Kidney epithelial cell (primary cell): Measurements from ENCODE around the gene LARGE1. TPM values are rescaled to one million over a fixed set of nuclear protein-coding genes. Genes with fewer than 3 reads are reported as not detected.

Experiments
- DNase-seq: peaks from one replicate; pipeline ENCODE4 v3.0.0-alpha.2; 2010; ENCODE audit warnings: low read depth
- H3K27me3 ChIP-seq: 2 replicates; pipeline ENCODE4 v1.6.0; 2011; ENCODE audit warnings: low read length; ENCODE audit not compliant: control insufficient read depth, insufficient read depth
- H3K36me3 ChIP-seq: 2 replicates; pipeline ENCODE4 v1.5.1; 2011; ENCODE audit warnings: low read length; ENCODE audit not compliant: control insufficient read depth, insufficient read depth
- H3K4me3 ChIP-seq: 2 replicates; pipeline ENCODE4 v1.5.1; 2011; ENCODE audit warnings: low read depth, mild to moderate bottlenecking, control low read depth, low read length
- total RNA-seq: library from RNA; depleted of rRNA; stranded (reverse); fragments of >200 nt; gene quantifications from 2 replicates; pipeline ENCODE4 v1.2.3, GENCODE V29; 2015
- TF ChIP-seq, protein P1 (sequence below): IDR thresholded peaks from 2 replicates; pipeline ENCODE4 v1.5.1; 2011; ENCODE audit warnings: mild to moderate bottlenecking, moderate library complexity, low read length, control low read depth, inconsistent platforms; ENCODE audit not compliant: insufficient read depth, poor library complexity, severe bottlenecking

The LARGE1 gene
- total RNA-seq, 1 donor from 2014 or later: 17.8 TPM

DNA sequence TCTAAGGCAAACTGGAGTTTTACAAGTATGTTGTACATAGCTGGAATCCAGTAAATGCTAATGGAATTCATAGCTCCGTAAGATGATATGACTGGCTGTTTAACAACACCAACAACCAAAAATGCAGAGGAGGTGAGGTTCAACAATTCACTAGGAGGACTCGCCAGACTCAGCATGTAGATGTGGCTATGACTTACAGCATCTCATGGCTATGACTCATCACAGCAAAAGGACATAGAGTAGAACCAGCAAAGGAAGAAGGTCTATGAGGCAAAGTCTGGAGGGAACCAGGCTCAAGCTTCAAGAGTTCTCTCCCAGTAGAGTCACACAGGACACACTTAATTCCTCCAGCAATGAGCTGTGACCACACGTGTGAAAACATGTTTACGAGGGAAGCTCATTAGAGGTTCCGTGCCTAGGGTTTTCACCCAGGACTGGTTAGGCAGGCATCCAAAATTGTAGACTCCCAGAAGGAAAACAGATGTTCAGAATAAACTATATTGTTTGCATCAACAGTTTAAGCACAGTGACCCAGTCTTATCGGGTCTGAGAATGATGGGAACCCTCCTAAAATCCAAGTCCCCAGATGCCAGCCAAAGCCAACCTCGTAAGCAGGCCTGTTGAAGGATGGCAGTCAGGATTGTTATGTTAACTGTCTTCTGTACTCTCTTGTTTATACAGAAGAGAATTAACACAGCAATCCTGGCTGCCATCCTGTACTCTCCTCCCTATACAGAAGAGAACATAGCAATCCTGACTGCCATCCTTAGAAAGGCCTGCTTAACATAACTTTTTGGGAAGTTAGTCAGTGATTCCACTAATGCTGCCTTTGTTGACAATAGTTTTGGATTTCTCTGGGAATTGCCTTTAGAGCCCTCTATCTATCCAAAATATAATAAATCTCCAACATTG, 116.6 kb downstream of the LARGE1 start:
- no peak overlapping the region for H3K4me3 ChIP-seq
- DNase-seq: peak; percentile 19
- TF ChIP-seq, protein P1, sequence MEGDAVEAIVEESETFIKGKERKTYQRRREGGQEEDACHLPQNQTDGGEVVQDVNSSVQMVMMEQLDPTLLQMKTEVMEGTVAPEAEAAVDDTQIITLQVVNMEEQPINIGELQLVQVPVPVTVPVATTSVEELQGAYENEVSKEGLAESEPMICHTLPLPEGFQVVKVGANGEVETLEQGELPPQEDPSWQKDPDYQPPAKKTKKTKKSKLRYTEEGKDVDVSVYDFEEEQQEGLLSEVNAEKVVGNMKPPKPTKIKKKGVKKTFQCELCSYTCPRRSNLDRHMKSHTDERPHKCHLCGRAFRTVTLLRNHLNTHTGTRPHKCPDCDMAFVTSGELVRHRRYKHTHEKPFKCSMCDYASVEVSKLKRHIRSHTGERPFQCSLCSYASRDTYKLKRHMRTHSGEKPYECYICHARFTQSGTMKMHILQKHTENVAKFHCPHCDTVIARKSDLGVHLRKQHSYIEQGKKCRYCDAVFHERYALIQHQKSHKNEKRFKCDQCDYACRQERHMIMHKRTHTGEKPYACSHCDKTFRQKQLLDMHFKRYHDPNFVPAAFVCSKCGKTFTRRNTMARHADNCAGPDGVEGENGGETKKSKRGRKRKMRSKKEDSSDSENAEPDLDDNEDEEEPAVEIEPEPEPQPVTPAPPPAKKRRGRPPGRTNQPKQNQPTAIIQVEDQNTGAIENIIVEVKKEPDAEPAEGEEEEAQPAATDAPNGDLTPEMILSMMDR: no peak
- H3K36me3 ChIP-seq: no peaks in the 10 kb centered on the region
- no peaks in the 10 kb centered on the region for H3K27me3 ChIP-seq

DNA sequence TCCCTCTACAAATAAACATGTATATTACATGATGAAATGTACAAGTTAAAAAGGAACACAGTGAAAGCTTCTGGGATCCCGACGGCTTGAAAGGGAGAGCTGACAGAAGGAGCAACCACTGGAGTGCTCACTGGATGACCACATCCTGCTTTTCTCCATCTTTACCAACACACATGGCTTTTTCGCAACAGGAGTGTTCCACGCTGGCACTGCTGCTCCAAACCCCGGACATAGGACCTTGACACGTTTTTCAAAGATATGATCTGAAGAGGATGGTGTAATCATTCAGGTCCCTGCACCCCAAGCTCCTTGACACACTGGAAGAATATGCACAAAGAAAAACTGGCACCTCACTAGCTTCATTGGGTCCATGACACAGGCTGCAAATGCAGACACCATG, 121.9 kb downstream of the LARGE1 start:
- no peak for DNase-seq
- no peaks in the 10 kb centered on the region for H3K36me3 ChIP-seq
- H3K4me3 ChIP-seq: no peak overlapping the region
- H3K27me3 ChIP-seq: no peaks in the 10 kb centered on the region
- TF ChIP-seq, protein P1: no peak

DNA sequence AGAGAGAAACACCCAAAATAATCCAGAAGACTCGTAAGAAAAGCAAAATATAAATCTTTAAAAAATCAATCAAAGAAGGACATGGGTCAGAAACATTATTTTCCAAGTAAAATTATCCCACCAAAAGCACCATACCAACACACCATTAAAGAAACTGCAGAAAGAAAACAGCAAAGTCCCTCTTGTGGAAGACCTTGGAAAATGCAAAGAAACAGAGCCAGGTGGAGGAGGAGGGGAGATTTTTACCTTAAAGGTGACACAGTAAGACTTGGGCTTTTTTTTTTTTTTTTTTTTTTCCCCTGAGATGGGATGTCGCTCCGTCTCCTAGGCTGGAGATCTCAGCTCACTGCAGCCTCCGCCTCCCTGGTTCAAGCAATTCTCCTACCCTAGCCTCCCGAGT, 123.8 kb downstream of the LARGE1 start:
- DNase-seq: no peak
- TF ChIP-seq, protein P1: peak; percentile 13
- H3K4me3 ChIP-seq: no peak overlapping the region

DNA sequence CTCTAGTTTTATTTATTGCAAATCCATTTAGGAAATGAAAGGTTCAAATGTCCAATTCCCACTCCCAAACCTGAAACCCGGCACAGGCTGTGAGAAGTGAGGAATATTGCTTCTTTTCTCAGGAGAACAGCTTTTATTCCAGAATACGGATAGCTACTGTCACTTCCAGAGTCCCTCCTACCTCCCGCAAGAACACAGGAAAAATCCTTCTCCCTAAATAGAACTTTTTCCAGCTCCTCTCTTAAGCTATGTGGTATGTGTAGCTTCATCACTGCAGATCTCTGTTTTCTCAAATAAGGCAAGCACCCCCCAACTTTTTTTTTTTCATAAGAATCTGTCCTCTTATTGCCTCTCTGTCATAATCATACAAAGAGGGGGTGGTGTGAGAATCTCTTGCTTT, 126.8 kb downstream of the LARGE1 start:
- Histone ChIP-seq H3K4me3 (no peak overlapping the region), H3K27me3 (no peaks in the 10 kb centered on the region), H3K36me3 (no peaks in the 10 kb centered on the region)
- DNase-seq: no peak
- TF ChIP-seq, protein P1: no peak

More for the DNA sequence above, 123.8 kb downstream of the LARGE1 start:
- Histone ChIP-seq H3K27me3 (no peaks in the 10 kb centered on the region), H3K36me3 (no peaks in the 10 kb centered on the region)

GRCh38 chr22:33792832-33793231, 127.4 kb downstream of the LARGE1 start:
- TF ChIP-seq, protein P1: no peak
- Histone ChIP-seq H3K4me3 (no peak overlapping the region), H3K36me3 (no peaks in the 10 kb centered on the region), H3K27me3 (no peaks in the 10 kb centered on the region)
- DNase-seq: no peak

- H3K4me3 ChIP-seq: no peak overlapping the region
- H3K27me3 ChIP-seq: no peaks in the 10 kb centered on the region
- DNase-seq: no peak
- no peaks in the 10 kb centered on the region for H3K36me3 ChIP-seq
- TF ChIP-seq, protein P1: no peak
These were observed 130.5 kb downstream of the LARGE1 start for GRCh38 chr22:33789690-33790253.
